Activated CD8-positive, alpha-beta memory T cell treated with anti-CD3 and anti-CD28 coated beads for 4 hours (primary cell): ENCODE results near the gene RNU1-4.
"Not testable (repeated sequence)": the region's sequence is repeated elsewhere in the genome, so short reads cannot be mapped to it uniquely, and the experiment has no call there.

Experiments
- DNase-seq, 2 donors: peaks; one replicate each; pipeline ENCODE4 v3.0.0-alpha.2; 2020; ENCODE audit warnings: low read depth in 2 of 2

RNU1-4 gene

DNA sequence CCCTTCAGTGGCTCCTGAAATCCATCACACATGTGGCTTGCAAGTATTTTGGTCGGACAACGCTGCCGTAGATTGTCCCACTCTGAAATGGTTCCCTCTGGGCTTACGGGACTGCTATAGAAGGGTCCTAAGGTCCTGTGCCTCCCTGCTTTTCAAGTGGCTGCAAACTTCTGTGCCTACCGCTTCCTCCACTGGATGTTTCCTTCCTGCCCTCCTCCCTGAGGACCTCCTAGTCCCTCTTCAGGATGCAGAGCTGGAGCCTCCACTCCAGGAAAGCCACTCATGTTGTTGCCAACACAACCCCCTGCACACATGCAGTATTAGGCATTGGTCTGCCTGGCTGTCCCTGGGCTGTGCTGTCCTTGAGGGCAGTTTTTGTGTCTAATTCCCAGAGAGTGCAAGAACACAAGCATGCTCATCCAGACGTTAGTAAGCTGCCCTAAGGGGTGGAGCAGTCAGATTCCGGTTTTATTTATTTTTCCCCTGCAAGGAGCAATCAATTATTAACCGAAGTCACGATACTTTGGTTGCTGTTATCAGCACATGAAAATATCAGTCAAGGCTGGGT lies 26.5 kb downstream of the RNU1-4 start:
- DNase-seq, result not testable (repeated sequence)

DNA sequence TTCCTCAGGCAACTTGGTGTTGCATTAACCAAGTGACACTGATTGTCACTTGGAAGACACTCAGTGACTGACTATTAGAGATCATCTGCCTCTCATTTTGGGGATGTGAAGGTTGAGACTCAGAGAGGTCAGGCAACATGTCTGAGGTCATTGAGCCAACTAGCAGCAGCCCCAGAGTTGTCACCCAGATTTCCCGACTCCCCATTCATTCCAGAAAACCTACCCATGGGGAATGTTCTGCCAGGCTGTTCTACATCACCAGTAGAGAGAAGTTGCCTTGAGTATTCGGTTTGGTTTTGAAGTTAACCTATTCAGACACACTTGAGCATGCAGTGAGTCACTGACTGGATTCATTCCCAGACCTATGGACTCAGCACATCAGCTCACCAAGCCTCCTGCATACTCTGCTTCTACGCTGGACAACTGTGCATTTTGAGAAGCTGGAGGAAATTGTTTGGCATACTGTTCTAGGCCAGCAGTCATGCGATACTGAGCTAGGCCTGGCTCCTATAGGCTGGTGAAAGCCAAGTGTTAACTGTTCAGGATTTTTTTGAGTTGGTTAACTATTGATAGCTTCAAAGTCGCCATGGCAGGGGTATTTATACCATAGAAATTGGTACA lies 29.9 kb downstream of the RNU1-4 start:
- DNase-seq, result not testable (repeated sequence)

DNA sequence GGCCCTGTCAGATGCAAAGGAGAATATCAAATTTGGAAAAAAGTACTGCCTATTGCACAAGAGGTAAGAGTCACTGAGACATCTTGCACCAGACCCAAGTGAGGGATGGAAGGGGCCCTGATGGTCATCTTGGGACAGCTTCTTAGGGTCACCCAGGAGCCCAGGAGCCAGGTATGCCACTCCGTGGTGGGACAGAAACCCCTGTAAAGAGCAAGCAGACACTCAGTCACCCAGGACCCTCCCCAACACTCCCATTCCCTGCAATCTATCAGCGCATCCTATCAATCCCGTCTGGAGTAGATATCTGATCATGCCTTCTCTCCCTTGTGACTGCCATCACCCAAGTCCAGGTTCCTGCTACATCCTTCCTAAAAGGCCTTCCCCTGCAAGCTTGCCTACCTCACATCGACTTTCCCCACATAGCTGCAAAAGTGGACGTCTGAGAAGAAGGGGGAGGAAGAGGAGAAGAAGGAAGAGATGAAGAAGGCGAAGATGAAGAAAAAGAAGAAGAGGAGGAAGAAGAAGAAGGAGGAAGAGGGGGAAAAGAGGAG lies 30.7 kb downstream of the RNU1-4 start:
- not testable (repeated sequence) for DNase-seq

DNA sequence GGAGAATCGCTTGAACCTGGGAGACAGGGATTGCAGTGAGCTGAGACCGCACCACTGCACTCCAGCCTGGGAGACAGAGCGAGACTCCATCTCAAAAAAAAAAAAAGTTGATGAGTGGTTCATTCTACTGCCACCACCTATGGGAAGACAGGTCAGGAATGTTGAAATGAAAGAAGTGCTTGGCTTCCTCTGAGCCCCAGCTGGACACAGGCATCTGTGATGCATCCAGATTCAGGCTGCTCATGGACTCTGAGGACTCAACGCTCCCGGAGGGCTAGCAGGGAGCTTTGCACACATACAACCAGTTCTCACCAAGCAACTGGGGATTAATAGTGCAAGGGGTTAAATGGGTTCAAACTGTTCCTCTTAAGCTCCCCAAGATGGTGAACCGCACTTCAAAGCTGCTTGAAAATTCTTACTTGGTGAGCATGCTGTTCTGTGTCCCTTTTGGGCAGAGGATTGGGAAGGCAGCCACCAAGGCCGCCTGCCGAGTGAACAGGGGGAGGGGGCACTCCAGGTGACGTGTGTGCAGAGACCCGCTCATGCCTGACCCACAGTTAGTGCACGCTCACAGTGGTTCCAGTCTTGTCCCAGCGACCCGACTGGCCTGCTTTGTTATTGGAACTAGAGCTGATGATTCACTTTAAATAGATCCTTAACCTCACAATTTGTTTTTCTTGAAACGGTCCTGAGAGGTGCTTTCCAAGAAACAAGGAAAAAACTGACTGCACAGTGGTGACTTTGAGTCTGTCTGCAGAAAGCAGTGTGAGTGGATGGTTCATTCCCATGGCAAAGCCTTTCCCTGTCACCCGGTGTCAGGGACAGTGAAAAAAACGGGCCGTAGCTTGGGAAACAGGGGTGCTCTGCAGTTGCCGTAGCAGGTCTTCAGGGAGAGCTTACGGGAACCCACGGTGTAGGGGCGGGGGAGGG lies 32.2 kb downstream of the RNU1-4 start:
- DNase-seq, result not testable (repeated sequence)

DNA sequence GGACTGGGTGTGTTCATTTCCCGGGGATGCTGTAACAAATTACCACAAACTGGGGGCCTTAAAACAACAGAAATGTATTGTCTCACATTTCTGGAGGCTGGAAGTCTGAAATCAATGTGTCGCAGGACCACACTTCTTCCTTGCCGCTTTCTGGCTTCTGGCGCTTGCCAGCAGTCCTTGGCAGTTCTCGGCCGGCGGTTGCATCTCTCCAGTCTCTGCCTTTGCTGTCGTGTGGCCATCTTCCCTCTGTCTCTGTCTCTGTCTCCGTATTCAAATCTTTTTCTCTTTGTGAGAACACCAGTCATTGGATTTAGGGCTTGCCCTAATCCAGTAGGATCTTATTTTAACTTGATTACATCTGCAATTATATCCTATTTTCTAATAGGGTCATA lies 32.9 kb downstream of the RNU1-4 start:
- DNase-seq, result not testable (repeated sequence)

DNA sequence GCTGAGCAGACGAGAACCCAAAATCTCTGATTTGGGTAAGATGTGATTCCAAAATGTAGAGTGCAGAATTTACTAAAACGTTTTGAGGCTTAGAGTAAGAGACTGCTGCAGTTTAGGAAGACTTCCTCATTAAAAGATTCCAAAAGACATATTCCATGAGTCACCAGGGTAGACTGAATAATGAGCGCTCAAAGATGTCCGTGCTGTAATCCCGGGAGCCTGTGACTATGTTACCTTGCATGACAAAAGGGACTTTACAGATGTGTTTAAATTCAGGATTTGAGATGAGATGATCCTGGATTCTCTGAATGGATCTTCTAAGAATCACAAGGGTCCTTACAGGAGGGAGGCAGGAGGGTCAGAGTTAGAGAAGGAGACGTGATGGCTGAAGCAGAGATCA lies 33.4 kb downstream of the RNU1-4 start:
- not testable (repeated sequence) for DNase-seq

DNA sequence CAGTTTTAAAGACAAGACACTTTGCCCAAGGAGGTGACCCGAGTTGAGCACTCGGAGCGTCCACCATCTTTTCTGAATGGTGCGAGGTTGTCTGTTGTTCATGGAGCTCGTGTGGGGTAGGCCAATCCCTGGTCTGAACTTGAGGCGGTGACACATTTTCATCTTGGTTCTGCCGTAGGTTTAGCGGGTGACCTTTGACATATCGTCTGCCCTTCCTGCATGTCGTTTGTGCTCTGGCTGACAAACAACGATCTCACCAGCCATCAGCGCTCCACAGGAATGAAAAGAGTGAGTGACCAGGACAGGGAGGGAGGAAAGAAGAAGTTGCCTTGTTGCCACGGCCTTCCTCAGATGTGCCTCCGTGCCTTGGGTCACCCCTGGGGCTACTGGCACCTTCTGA lies 34.5 kb downstream of the RNU1-4 start:
- not testable (repeated sequence) for DNase-seq

DNA sequence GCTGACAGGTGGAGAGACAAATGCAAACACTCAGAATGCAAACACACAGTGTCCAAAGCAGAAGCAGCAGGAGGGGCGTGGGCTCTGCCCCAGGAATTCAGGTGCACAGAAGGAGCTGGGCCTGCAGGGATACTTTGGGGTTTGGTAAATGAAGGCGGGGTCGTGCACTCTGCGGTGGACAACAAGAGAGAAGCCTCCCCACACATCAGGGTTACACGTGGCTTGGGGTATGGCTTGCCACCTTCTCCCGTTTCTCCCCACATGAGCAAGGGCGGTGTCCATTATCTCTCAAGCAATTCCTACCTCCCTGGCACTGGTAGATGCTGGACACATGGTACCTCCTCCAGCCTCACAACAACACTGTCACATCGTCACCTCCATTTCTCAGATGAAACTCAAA lies 35.0 kb downstream of the RNU1-4 start:
- not testable (repeated sequence) for DNase-seq

DNA sequence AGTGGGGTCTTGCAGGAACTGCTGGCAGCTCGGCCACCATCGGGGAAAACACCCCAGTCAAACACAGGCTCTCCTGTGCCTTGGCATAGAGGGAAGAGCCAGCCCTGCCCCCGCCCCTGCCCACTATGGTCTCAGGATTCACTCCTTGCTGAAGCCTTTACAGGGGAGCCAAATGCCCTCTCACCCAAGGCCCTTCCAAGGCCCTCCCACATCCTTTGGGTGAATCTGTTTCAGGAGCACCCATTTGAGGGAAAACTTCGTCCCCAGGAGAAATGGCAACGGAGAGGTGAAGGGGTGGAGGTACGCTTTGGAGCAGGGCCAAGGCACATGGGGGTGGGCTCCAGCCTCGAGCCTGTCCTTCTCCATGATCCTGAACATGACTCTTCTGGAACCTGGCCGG lies 35.9 kb downstream of the RNU1-4 start:
- DNase-seq, result not testable (repeated sequence)

DNA sequence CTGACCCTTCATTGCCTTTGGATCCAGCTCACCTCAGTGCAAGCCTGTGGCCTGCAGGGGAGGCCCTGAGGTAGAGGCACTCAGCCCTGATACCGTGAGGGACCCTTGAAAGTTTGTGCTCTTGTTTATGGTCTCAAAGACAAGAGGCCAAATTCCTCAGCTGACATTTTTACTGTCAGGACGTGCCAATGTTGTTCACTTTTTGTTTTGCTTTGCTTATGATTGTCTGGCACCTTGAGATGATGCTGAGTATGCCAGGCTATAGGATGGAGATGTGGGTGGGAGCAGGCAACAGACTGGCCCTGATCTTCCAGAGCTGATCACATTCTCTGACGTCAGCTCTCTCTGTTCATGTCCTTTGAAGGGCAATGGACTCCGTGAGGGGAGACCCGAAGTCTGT lies 36.5 kb downstream of the RNU1-4 start:
- DNase-seq, result not testable (repeated sequence)

DNA sequence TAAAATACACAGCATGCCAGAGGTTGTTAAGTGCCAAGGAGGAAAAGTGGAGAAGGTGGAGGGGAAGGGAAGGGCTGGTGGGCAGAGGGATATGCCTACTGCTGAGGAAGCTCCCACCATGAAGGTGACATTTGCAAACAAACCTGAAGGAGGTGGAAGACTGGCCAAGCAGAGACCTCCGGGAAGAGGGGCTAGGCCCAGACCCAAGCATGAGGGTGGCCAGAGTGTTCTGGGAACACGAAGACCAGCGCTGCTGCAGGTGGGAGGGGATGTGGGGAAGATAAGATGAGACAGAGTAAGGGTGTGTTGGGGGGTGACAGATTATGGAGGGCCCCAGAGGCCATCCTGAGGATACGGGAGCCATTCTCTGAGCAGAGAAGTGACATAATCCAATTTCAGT lies 37.5 kb downstream of the RNU1-4 start:
- DNase-seq, result not testable (repeated sequence)

DNA sequence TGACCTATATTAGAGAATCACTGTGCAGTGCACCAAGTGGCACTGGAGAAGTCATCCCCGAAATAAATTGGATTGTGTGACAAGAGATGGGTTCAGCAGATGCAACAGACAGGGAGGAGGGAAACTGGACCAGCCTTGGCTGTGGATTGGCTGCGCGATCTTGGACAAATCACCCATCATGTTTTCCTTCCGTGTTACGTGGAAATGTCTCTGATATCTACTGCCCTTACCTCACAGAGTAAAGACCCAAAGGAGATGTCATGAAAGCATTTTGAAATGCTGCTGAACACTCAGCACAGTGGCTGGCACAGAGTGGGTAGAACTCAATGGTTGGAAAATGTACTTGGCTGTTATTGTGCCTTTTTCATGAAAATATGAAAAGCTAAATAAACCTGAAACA lies 39.2 kb downstream of the RNU1-4 start:
- not testable (repeated sequence) for DNase-seq

DNA sequence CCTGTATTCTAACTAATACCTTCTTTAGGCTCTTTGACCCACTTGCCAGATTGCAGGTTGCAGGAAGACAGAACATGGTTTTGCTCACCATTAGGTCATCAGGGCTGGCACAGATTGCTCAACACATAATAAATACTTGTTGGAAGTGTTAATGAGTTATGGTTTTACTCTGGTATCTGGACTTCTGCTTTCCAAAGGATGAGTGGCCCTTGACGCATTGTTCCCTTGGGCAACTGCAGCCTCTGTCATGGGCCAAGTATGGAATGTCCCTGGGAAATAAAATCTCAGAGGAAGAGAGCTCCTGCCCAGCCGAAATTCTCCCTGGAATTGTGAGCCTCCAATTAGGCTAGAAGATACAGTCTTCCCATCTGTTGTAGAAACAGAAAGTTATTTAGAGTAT lies 40.7 kb downstream of the RNU1-4 start:
- DNase-seq, result not testable (repeated sequence)

DNA sequence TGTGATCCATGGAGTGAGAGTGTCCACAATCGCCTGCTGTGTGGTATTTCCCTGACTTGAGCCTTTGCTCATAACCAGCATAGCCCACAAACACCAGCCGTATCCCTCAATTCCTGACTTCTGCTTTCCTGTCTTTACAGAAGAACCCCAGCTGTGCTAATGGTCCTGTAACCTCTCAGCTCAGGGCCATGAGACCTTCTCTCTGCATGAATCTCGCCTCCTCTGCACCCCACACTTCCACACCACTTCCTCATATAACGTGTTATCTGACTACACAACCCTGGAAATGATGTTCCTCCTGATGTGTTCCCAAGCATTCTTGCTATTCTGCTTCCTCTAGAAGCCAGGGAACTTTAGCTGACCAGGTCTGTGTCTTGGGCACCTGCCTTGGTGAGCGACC lies 41.3 kb downstream of the RNU1-4 start:
- DNase-seq, result not testable (repeated sequence)

DNA sequence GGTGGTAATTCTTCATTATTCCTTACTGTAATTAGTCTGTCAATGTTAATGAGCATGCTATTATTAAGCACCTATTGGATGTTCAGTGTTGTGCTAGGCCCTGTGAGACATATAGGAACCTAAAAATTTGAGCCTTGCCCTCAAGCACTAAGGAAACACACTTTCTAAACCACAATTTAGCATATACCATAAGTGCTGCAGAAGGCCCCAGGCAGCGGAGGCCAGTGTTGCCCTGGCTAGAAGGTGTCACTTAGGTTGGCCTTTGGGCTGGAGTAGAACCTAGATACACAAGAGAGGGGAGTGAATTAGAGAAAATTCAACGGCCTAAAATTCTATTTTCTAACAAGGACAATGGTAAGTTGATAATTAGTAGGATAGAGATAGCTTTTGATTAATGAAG lies 44.6 kb downstream of the RNU1-4 start:
- DNase-seq, result not testable (repeated sequence)

DNA sequence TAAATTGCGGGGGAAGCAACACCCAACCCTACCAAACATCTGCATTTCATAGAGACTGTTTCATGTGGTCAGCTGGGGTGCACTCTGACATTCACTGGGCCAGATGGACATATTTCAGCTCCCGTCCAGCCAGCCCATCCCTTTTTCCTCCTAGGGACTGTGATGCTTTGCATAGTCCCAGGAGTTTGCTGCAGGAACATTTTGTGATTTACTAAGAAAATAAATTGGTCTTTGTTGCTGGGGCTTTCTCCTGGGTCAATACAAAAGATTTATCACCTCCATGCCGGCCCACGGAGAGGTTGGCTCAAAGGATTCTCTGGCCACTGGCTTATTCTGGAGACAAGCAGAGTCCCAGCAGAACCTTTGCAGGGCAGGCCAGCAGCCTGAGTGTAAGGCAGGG lies 46.0 kb downstream of the RNU1-4 start:
- DNase-seq, result not testable (repeated sequence)

DNA sequence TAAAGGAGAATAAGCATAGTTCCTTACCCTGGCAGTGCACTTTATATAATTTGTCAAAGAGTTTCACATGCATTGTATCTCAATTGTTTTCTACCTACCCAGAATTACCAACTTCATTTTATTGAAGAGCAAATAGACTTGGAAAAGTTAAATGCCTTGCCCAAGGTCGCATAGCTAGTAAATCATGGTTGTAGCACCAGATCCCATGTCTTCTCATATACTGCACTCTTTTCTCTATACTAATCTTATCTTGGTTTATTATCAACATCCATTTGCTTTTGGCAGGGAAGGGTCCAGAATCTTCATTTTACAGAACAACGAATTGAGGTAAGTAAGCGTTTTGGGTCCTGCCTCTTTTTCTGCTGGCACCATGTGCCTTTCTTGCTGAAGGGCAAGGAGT lies 46.9 kb downstream of the RNU1-4 start:
- not testable (repeated sequence) for DNase-seq

DNA sequence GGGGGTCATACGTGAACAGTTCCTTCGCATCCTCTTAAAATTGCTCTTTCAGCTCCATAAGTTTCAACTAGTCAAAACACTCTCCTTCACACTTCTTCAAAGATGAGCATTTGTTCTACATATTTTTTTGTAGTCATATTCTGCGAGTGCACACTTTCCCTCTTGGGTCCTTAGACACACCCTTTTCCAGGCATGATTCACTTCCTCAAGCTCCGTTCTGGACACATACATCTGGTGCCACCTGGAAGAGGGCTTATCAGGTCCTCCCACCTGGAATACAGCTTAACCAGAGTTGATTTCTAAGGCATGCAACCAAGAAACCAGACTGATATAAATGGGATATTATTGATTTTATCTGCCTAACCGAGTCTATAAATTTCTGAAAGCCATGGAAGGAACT lies 47.4 kb downstream of the RNU1-4 start:
- DNase-seq, result not testable (repeated sequence)
